ENCODE data around the gene SPATA6. TPM values are rescaled to one million over a fixed set of nuclear protein-coding genes. Genes with fewer than 3 reads are reported as not detected.

SPATA6 gene
- total RNA-seq, 3 donors from 2014 or later (not counting 1 experiment from before 2014, with no cell fraction given) = 2.4 to 6.1 (median 3.5) TPM

DNA sequence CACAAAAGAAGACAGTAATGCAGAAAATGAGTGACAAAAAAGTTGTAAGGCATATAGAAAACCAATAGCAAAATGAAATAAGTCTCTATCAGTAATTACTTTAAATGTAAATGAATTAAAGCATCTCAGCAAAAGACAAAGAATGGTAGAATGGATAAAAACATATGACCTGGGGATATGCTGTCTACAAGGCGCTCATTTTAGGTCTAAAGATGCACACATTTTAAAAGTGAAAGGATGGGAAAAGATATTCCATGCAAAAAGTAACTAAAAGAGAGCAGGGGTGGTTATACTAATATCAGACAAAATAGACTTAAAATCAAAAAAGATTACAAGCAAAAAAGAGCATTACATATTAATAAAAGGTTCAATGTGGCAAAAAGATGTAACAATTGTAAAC, 41.2 kb downstream of the SPATA6 start:
- ATAC-seq = no peak
- TF ChIP-seq CTCF (IDR thresholded peaks at IDR 0.05) = no peak

DNA sequence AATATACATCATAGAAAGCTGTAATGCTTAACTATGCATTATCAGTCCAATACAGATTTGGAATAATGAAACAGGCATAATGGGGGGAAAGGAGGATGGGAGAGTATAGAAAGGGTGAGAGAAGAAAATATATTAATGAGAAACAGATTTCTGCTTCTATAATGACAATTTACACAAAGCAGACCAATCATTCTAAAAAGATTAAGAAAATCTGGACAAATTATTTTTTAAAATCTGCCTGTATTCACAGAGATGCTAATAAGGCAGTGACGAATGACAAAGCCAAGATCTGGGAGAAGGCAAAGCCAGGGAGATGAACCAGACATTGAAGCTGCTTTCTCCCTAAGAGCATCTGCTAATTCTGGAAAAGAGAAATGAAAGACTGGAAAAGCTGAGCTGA, 50.0 kb downstream of the SPATA6 start:
- no peak for TF ChIP-seq CTCF (IDR thresholded peaks at IDR 0.05)
- Histone ChIP-seq H3K4me3 (ENCODE audit: low read length) (no peak overlapping the region), H3K27me3 (ENCODE audit: control insufficient read depth, insufficient read depth, low read length) (no peaks in the 10 kb centered on the region), H3K27ac (ENCODE audit: low read length) (no peak overlapping the region), H3K9me3 (ENCODE audit: control insufficient read depth, insufficient read depth, low read length) (no peaks in the 10 kb centered on the region), H3K36me3 (ENCODE audit: control insufficient read depth, insufficient read depth, low read length) (no peaks in the 10 kb centered on the region), H3K4me1 (ENCODE audit: control insufficient read depth, insufficient read depth, low read length) (no peaks in the 10 kb centered on the region)
- intact Hi-C loops (cut with micrococcal nuclease) = no loop called here
- H3K36me3 Mint-ChIP-seq = no peaks in the 10 kb centered on the region
- peaks cover 0 to 8% of the 10 kb centered on the region in 2 donors for H3K27me3 Mint-ChIP-seq (ENCODE audit: low read depth in 2 of 2)
- H3K27ac Mint-ChIP-seq = no peak overlapping the region
- DNase-seq = no peak
- no peaks in the 10 kb centered on the region for H3K9me3 Mint-ChIP-seq
- H3K4me1 Mint-ChIP-seq = no peaks in the 10 kb centered on the region
- 75% methylated on average over 1 of the region's 1 CpG for WGBS (ENCODE audit: insufficient coverage)
- ATAC-seq = no peak
- H3K4me3 Mint-ChIP-seq = no peak overlapping the region

More for the DNA sequence above, 41.2 kb downstream of the SPATA6 start:
- Mint-ChIP-seq H3K9me3 (peaks cover 2 to 3% of the 10 kb centered on the region in 2 donors), H3K27ac (no peak overlapping the region), H3K4me3 (no peak overlapping the region), H3K36me3 (peaks cover 9% of the 10 kb centered on the region), H3K4me1 (no peaks in the 10 kb centered on the region), H3K27me3 (ENCODE audit: low read depth in 2 of 2) (peaks cover 0 to 5% of the 10 kb centered on the region in 2 donors)
- intact Hi-C loops (cut with micrococcal nuclease) = no loop called here
- H3K27me3 ChIP-seq (ENCODE audit: control insufficient read depth, insufficient read depth, low read length) = no peaks in the 10 kb centered on the region
- no peaks in the 10 kb centered on the region for H3K36me3 ChIP-seq (ENCODE audit: control insufficient read depth, insufficient read depth, low read length)
- no peak overlapping the region for H3K4me3 ChIP-seq (ENCODE audit: low read length)
- no peaks in the 10 kb centered on the region for H3K9me3 ChIP-seq (ENCODE audit: control insufficient read depth, insufficient read depth, low read length)
- no peak for DNase-seq
- H3K27ac ChIP-seq (ENCODE audit: low read length) = no peak overlapping the region
- no peaks in the 10 kb centered on the region for H3K4me1 ChIP-seq (ENCODE audit: control insufficient read depth, insufficient read depth, low read length)
- WGBS (ENCODE audit: insufficient coverage) = no CpG with 5 or more reads among the region's 1 CpG

DNA sequence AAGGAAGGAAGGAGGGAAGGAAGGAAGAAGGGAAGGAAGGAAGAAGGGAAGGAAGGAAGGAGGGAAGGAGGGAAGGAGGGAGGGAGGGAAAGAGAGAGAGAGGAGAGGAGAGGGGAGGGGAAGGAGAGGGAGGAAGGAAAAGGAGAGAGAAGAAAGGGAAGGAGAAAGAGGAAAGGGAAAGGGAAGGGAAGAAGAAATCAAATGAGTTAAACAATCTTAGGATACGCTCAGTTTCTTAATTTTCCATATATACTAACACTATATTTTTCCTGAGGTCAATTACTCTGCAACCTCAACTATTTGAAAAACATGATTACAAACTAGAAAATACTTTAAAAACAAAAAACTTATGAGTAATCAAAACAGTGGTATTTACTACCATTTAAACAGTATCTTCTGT, 53.3 kb downstream of the SPATA6 start:
- Mint-ChIP-seq H3K4me3 (no peak overlapping the region), H3K27ac (no peak overlapping the region), H3K36me3 (no peaks in the 10 kb centered on the region), H3K4me1 (no peaks in the 10 kb centered on the region), H3K9me3 (no peaks in the 10 kb centered on the region), H3K27me3 (ENCODE audit: low read depth in 2 of 2) (peaks cover 0 to 6% of the 10 kb centered on the region in 2 donors)
- no CpG with 5 or more reads among the region's 1 CpG for WGBS (ENCODE audit: insufficient coverage)
- H3K27me3 ChIP-seq (ENCODE audit: control insufficient read depth, insufficient read depth, low read length) = no peaks in the 10 kb centered on the region
- intact Hi-C loops (cut with micrococcal nuclease) = no loop called here
- no peak for DNase-seq
- no peak for ATAC-seq
- H3K36me3 ChIP-seq (ENCODE audit: control insufficient read depth, insufficient read depth, low read length) = no peaks in the 10 kb centered on the region
- no peaks in the 10 kb centered on the region for H3K9me3 ChIP-seq (ENCODE audit: control insufficient read depth, insufficient read depth, low read length)
- no peaks in the 10 kb centered on the region for H3K4me1 ChIP-seq (ENCODE audit: control insufficient read depth, insufficient read depth, low read length)
- no peak overlapping the region for H3K4me3 ChIP-seq (ENCODE audit: low read length)
- TF ChIP-seq CTCF (IDR thresholded peaks at IDR 0.05) = no peak
- no peak overlapping the region for H3K27ac ChIP-seq (ENCODE audit: low read length)

DNA sequence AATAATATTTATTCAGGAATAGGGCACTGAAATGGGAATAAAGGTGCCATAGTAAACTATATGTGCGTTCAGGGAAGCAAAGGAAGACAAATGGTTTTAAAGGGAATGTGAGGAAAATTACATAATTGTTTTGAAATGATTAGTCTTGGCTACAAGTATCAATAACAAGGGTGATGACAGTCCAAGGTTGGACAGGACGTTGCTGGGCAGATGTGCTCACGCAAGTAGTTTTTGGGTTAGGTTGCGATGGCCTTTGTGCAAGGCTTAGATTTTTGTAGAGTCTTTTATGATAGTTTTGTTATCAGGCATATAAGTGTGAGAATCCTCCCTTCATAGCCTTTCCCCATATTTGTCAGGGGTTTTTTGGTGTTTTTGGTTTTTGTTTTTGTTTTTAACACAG, 57.0 kb downstream of the SPATA6 start:
- no peaks in the 10 kb centered on the region for H3K4me1 Mint-ChIP-seq
- Histone ChIP-seq H3K36me3 (ENCODE audit: control insufficient read depth, insufficient read depth, low read length) (no peaks in the 10 kb centered on the region), H3K4me1 (ENCODE audit: control insufficient read depth, insufficient read depth, low read length) (no peaks in the 10 kb centered on the region), H3K4me3 (ENCODE audit: low read length) (no peak overlapping the region), H3K27me3 (ENCODE audit: control insufficient read depth, insufficient read depth, low read length) (no peaks in the 10 kb centered on the region), H3K9me3 (ENCODE audit: control insufficient read depth, insufficient read depth, low read length) (no peaks in the 10 kb centered on the region), H3K27ac (ENCODE audit: low read length) (no peak overlapping the region)
- H3K4me3 Mint-ChIP-seq = no peak overlapping the region
- 90% methylated on average over 4 of the region's 4 CpGs for WGBS (ENCODE audit: insufficient coverage)
- DNase-seq (no peak), ATAC-seq (no peak)
- no peaks in the 10 kb centered on the region for H3K9me3 Mint-ChIP-seq
- peaks cover 0 to 6% of the 10 kb centered on the region in 2 donors for H3K27me3 Mint-ChIP-seq (ENCODE audit: low read depth in 2 of 2)
- intact Hi-C loops (cut with micrococcal nuclease) = no loop called here
- no peak overlapping the region for H3K27ac Mint-ChIP-seq
- H3K36me3 Mint-ChIP-seq = no peaks in the 10 kb centered on the region
- no peak for TF ChIP-seq CTCF (IDR thresholded peaks at IDR 0.05)
